Fibroblast of the aortic adventitia (primary cell): ENCODE results near the gene BCDIN3D. TPM values are rescaled to one million over a fixed set of nuclear protein-coding genes. Genes with fewer than 3 reads are reported as not detected.

Source experiments
- DNase-seq: peaks from one replicate; pipeline ENCODE4 v3.0.0-alpha.2; 2010; ENCODE audit warnings: low read depth
- H3K4me3 ChIP-seq: 2 replicates; pipeline ENCODE4 v1.5.1; 2011; ENCODE audit warnings: low read depth, mild to moderate bottlenecking, control low read depth, low read length, moderate library complexity
- CTCF ChIP-seq: IDR thresholded peaks from 2 replicates; pipeline ENCODE4 v1.5.1; 2011; ENCODE audit warnings: mild to moderate bottlenecking, low read length, control low read depth, inconsistent platforms; ENCODE audit not compliant: insufficient read depth
- total RNA-seq: library from RNA; depleted of rRNA; stranded (reverse); fragments of >200 nt; gene quantifications from 2 replicates; pipeline ENCODE4 v1.2.3, GENCODE V29; 2012; ENCODE audit warnings: low replicate concordance

BCDIN3D gene
- total RNA-seq, 1 donor: 4.5 TPM

- H3K4me3 ChIP-seq: no peak overlapping the region
- no peak for TF ChIP-seq CTCF
- DNase-seq: peak; percentile 90
These were observed 10.0 kb downstream of the BCDIN3D start for GRCh38 chr12:49832836-49833421.

GRCh38 chr12:49831717-49832116 is 11.2 kb downstream of the BCDIN3D start:
- DNase-seq: no peak
- no peak overlapping the region for H3K4me3 ChIP-seq
- TF ChIP-seq CTCF: no peak

DNA sequence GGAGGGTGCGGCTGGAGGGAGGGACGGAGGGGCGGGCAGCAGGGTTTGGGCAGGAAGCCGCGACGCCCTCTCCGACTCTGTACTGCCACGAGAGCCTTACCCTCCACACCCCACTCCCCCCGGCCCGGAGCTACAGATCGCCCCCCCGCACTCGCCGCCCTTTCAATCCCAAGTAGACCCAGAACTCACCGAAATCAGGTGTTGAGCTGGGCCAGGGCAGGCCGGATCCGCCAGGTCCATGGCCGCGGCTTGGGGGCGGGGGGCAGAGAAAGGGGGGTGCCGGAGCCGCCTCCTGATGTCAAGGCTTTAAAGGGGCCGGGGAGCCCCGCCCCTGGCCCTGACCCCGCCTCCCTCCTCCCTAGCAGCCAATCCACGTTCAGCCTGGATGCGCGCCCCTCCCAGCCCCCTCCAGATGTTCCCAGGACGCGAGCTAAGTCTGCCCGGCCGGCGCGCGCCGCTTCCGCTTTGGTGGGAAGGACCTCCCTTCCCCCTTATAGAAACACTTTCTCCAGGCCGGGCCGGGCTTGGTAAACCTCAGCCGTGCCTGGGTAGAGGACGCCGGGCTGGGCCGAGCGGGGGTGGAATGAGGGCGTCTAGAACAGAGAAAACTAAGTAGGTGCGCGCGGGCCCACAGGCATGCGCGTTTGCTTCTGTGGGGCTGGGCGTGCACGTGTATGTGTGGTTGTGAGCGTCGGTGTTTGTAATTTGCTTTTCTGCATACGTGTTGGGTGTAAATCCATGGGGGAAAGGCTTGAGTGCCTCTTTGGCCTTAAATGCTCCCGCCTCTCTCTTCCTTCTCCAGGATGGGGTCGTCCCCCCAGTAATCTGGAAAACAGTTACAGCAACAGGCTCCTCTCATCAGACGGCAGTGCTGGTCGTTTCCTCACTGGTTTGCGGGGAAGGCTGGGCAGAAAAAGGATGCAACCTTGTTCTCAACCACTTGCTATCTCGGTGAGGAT is 14.5 kb downstream of the BCDIN3D start, which contains the start of gene NCKAP5L:
Gene NCKAP5L, minus strand, starts transcription at position 281 of the 959 bp plus-strand sequence. CDS start 24,369 bp downstream, outside the sequence.
- DNase-seq: peak; percentile 96
- no peak for TF ChIP-seq CTCF
- H3K4me3 ChIP-seq: peak within 1 kb of the TSS; percentile 90

DNA sequence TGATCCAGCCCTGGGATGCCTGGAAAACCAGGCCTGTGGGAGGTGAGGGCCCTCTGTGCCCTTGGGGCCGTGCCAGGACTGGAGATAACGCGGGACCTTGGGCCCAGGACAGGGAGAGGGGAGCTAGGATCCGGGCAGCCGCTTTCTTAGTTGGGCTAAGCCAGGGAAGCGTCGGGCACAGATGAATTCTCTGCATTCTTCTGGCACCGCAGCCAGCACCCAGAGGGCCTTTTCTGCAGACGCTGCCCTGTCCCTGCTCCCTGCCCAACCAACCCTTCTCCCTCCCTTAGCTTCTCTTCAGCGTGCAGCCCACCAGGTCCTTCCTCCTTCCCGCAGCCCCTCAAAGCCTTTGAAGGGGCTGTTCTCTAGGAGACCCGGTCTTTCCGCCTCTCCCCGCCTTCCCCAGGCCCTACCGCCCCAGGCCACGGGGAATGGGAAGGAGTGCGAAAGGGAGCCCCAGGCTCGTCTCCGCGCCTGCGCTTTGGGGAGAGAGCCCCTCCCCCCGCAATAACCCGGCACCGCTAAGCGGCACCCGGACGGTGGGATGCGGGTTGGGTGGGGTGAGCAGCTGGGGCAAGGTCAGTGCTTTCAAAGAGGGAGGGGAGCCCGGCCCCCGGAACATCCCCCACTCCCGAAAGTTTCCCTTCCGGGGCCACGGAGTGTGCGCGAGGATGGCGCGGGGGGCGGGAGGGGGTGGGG is 15.4 kb downstream of the BCDIN3D start:
- DNase-seq: peak; percentile 67
- H3K4me3 ChIP-seq: peak overlapping the region; percentile 90
- no peak for TF ChIP-seq CTCF

DNA sequence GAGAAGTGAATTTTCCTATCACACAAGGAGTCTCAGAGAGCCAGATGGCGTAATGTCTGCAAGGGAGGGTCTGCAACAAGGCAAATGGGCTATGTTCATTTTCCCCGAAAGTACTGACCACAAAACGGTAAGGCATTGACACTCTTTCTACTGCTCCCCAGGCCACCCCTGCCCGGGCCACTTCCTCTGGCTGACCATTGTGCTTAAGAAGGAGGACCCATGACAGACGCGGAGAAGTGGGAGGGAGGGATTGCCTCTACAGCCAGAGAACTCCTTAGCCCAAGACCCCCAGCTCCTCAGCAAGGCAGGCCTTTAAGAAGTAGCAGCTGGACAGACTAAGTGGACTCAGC is 15.9 kb downstream of the BCDIN3D start:
- H3K4me3 ChIP-seq: peak overlapping the region; percentile 90
- no peak for DNase-seq
- no peak for TF ChIP-seq CTCF

DNA sequence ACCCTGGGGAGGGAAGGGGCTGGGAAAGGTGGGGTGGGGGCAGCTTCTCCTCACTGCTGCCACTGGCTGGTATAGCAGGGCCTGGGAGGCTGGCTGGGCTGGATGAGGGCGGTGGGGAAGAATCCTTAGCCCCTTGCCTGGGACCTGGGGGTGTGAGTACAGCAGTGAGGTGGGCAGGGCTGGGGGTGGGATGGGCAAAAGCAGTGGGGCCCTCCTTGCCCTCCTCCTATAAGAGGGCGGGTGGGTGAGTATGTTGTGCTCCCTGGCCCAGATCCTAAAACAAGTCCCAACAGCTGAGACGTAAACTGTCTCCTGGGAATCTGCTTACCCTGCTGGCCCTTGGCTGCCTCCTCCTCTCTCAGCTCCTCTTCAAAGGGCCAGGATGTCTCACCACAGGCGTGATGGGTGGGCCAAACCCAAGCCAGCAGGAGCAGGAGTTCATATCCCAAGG is 16.9 kb downstream of the BCDIN3D start:
- no peak for TF ChIP-seq CTCF
- H3K4me3 ChIP-seq: peak overlapping the region; percentile 90
- peak; percentile 63 for DNase-seq
